Tibial nerve (tissue), 3 donors: Measurements from ENCODE around the gene TCF12.

ENCODE experiments used
- POLR2A ChIP-seq, 2 donors: fragments of 450-650 bp; IDR thresholded peaks; one replicate each; pipeline ENCODE4 v1.6.1; 2017; ENCODE audit warnings: antibody characterized with exemption in 2 of 2, mild to moderate bottlenecking in 2 of 2, moderate library complexity in 2 of 2
- TF ChIP-seq, protein P1 (sequence below), 5 experiments: fragments of 200-600 bp in 3 of 5; fragments of 450-650 bp in 2 of 5; sonication (generic) in 3 of 5; IDR thresholded peaks; one replicate each; pipeline ENCODE4 v1.5.1; 2016 to 2019; ENCODE audit warnings: antibody characterized with exemption in 5 of 5, mild to moderate bottlenecking in 3 of 5, moderate library complexity in 2 of 5

DNA sequence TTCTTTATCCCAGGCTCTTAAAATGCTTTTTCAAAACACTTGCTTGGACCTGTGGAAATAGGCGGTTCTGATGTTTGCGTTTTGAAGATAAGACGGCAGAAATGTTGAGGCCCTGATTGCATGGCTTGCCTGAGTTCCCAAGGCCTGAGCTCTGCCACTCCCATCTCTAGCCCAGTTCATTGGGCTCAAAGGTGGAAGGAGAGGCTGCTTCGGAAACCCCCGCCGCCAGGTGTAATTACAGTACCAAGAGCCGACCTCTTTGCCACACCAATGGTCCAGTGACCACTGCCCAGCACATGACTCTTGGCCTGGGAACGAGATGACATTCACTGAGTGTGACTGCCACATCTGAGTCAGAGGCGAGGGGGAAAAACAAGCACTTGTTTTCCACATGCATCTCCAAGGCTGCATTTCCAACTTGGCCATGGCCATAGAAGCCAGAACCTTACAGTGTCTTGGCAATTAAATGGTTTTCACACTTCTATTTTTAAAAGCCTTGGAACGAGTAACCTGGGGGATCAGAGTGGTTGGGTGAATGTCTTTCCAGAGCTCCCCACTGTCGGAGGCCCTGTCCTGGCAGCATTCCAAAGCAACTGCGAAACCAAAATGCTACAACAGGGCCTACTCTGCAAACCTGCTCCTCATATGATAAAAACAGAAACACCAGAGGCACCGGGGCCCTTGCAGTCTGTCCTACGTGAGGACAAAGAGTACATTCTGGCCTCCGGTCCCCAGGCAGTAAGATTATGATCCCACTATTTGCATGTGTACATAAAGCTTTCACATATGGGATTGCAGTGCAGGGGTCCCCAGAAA lies 394.1 kb downstream of the TCF12 start:
- TF ChIP-seq, protein P1, sequence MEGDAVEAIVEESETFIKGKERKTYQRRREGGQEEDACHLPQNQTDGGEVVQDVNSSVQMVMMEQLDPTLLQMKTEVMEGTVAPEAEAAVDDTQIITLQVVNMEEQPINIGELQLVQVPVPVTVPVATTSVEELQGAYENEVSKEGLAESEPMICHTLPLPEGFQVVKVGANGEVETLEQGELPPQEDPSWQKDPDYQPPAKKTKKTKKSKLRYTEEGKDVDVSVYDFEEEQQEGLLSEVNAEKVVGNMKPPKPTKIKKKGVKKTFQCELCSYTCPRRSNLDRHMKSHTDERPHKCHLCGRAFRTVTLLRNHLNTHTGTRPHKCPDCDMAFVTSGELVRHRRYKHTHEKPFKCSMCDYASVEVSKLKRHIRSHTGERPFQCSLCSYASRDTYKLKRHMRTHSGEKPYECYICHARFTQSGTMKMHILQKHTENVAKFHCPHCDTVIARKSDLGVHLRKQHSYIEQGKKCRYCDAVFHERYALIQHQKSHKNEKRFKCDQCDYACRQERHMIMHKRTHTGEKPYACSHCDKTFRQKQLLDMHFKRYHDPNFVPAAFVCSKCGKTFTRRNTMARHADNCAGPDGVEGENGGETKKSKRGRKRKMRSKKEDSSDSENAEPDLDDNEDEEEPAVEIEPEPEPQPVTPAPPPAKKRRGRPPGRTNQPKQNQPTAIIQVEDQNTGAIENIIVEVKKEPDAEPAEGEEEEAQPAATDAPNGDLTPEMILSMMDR (IDR thresholded peaks at IDR 0.05) = no peak
- TF ChIP-seq POLR2A (IDR thresholded peaks at IDR 0.05) = no peak
